Skin epidermis (tissue), 12 donors: ENCODE data around the gene NFKBIZ.

Experiments
- H3K27ac ChIP-seq, 21 experiments: fragments of 200-600 bp; sonication (generic) in 11 of 21; one replicate each; pipeline ENCODE4 v1.5.0; 2020; ENCODE audit warnings: mild to moderate bottlenecking in 3 of 21, inconsistent platforms in 2 of 21, moderate library complexity in 2 of 21
- H3K4me3 ChIP-seq, 7 experiments: fragments of 200-600 bp; sonication (generic) in 2 of 7; one replicate each; pipeline ENCODE4 v1.5.0; 2020; ENCODE audit warnings: inconsistent platforms in 2 of 7, mild to moderate bottlenecking in 2 of 7, moderate library complexity in 1 of 7

Gene NFKBIZ

GRCh38 chr3:101824702-101825101, 24.6 kb upstream of the NFKBIZ start:
- Histone ChIP-seq H3K4me3 (no peak overlapping the region), H3K27ac (peak overlapping the region in 2 of 21 experiments; percentile 0 to 19)

- Histone ChIP-seq H3K4me3 (no peak overlapping the region), H3K27ac (peak overlapping the region in 17 of 21 experiments; percentile 9 to 97 (median 86))
These were observed 23.3 kb upstream of the NFKBIZ start for GRCh38 chr3:101825904-101826445.

DNA sequence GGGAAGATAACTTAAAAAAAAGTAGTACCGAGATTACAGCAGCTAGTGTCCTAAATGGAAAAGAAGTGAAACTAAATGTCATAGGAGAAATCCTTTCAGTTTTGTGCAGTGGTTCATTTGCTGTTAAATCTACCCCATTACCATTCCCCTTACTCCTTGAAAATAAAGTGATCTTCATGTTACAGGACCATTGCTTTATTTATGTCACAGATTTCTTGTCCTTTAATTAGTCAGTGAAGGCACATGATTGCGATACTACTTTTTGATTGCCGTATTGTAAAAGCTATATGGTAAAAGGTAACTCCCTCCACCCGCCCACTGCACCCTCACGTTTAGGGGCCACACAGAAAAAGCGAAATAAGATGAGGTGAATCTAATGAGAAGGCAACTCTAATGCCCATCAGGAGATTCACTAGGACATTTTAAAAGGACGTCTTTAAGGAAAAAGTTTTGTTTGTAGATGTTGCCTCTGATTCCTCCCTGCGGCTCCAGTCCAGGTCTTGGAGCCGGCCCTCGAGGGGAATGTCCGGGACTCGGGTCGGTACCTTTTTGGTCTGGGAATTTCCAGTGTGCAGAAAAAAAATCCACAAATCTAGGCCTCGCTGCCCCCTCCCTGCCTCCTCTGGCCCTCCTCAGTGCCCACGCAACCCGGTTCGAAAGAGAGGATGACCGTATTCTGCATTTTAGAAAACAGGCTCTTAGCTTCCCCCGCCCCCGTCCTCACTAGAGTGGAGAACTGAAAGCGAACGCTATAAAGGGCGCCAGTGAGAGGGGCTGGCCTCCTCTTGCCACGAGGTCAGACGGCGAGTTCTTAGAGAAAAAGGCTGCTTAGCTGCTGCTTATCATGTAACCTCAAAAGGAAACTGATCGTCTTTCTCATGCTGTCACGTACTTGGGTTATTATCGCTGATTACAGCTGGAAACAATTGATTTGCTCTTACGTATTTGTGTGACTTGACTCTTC, 21.8 kb upstream of the NFKBIZ start:
- Histone ChIP-seq H3K27ac (peak overlapping the region; percentile 62 to 97 (median 89)), H3K4me3 (peak overlapping the region; percentile 40 to 59 (median 54))

- H3K27ac ChIP-seq = peak overlapping the region in 20 of 21 experiments; percentile 79 to 97 (median 90)
- peak overlapping the region; percentile 40 to 59 (median 54) for H3K4me3 ChIP-seq
These were observed 21.0 kb upstream of the NFKBIZ start for GRCh38 chr3:101828276-101828675.

- peak overlapping the region in 18 of 21 experiments; percentile 79 to 97 (median 90) for H3K27ac ChIP-seq
- peak overlapping the region in 3 of 7 experiments; percentile 53 to 54 (median 54) for H3K4me3 ChIP-seq
These were observed 20.4 kb upstream of the NFKBIZ start for GRCh38 chr3:101828691-101829436.

DNA sequence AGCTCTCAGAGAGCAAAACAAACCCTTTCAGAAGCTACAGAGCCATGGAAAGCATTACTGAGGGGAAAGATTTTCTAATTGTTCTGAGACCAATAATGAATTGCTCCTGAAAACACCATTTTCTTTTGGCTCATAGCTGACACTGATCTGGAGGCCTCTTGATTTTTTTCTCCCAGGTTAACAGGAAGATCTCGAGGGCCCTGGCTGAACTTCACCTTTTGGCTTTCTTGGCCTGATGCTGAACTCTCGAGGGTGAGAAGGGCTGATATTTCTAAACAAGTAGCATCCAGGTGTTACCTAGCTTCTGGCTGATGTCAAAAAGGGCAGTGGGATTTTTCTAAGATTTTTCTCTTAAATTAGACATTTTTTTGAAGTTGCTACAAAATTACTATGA, 19.9 kb upstream of the NFKBIZ start:
- H3K27ac ChIP-seq = peak overlapping the region in 17 of 21 experiments; percentile 13 to 97 (median 89)
- peak overlapping the region in 2 of 7 experiments; percentile 53 to 54 for H3K4me3 ChIP-seq

- Histone ChIP-seq H3K4me3 (no peak overlapping the region), H3K27ac (peak overlapping the region in 10 of 21 experiments; percentile 84 to 97 (median 92))
These were observed 19.4 kb upstream of the NFKBIZ start for GRCh38 chr3:101829874-101830273.

DNA sequence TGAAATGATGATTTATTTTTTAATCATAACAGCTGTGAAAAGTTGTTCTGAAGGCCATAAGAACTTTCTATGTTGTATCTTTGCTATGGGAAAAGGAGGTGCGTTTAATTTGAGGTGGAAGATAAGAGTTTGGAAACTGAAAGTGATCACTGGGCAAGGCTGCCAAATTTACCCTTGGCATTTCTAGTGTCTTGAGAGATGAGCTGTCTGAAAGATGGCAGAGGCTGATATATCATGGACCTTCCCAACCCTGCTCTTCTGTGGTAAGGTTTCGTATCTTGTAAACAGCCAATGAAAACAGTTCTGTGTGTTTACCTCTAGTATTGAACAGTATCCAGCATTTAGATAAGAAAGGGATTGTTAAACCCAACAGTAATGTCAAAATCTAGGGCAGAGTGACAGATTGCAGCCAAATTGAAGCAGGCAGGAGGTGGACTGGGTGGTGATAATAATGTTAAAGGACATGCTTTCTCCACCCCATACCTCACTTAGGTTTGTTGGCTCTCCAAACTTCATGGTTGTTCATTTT, 15.8 kb upstream of the NFKBIZ start:
- peak overlapping the region in 1 of 21 experiments; percentile 7 for H3K27ac ChIP-seq
- no peak overlapping the region for H3K4me3 ChIP-seq

DNA sequence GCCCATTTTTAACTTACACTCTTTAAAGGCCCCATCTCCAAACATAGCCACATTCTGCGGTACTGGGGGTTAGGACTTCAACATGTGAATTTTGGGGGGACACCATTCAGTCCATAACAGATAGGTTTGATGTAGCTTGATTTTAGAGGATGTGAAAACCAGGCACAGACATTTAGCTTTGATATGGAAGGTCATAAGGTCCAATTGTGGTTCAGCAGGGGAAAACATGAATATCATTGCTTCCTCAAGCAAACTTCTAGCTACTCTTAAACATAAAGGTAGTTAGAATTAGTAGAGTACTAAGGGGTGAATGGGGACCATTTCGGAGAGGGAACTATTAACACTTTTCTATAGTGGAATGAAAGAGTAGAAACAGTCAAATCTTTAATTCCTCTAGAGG, 13.6 kb upstream of the NFKBIZ start:
- H3K4me3 ChIP-seq = no peak overlapping the region
- no peak overlapping the region for H3K27ac ChIP-seq

- Histone ChIP-seq H3K4me3 (no peak overlapping the region), H3K27ac (no peak overlapping the region)
These were observed 13.2 kb upstream of the NFKBIZ start for GRCh38 chr3:101836160-101836559.

- Histone ChIP-seq H3K4me3 (no peak overlapping the region), H3K27ac (peak overlapping the region in 5 of 21 experiments; percentile 2 to 43 (median 32))
These were observed 12.4 kb upstream of the NFKBIZ start for GRCh38 chr3:101836652-101837598.

GRCh38 chr3:101838691-101839090, 10.6 kb upstream of the NFKBIZ start:
- H3K4me3 ChIP-seq = no peak overlapping the region

DNA sequence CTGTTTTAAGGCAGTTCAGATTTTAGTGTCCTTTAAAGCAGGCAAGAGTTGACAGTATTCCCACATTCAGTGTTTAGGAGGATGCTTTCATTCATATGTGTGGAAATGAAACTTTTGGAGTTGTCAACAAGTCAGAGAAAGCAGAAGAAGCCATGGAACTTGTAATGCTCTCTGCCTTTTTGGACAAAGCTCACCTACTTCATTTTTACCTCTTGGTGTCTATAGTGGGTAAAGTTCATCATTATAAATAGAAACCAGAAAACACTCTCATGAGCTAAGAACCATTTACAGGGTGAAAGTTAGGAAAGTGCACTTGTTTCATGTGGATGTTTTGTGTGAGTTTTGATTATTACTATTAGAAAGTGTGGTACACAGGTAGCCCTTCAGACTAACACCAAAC, 9.2 kb upstream of the NFKBIZ start:
- Histone ChIP-seq H3K27ac (no peak overlapping the region), H3K4me3 (no peak overlapping the region)

More at GRCh38 chr3:101838691-101839090, 10.6 kb upstream of the NFKBIZ start:
- H3K27ac ChIP-seq = no peak overlapping the region

- no peak overlapping the region for H3K4me3 ChIP-seq
- H3K27ac ChIP-seq = no peak overlapping the region
These were observed 6.9 kb upstream of the NFKBIZ start for GRCh38 chr3:101842245-101842934.

GRCh38 chr3:101842935-101843330, 6.4 kb upstream of the NFKBIZ start:
- Histone ChIP-seq H3K27ac (no peak overlapping the region), H3K4me3 (no peak overlapping the region)

DNA sequence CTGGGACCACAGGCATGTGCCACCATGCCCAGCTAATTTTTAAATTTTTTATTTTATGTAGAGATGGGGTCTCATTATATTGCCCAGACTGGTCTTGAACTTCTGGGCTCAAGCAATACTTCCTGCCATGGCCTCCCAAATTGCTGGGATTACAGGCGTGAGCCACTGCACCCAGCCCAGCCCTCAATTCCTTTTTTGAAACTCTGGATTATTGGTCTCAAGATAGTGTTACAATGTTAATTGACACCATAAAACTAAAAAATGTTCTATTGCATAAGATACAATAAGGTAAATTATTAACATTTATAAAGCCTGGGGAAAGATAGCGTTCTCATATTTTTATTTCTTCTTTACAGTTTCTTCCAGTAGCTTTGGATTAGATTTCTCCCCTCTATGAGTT, 3.9 kb upstream of the NFKBIZ start:
- Histone ChIP-seq H3K27ac (no peak overlapping the region), H3K4me3 (no peak overlapping the region)

- H3K27ac ChIP-seq = peak overlapping the region in 6 of 21 experiments; percentile 24 to 100 (median 74)
These were observed 2.6 kb upstream of the NFKBIZ start for GRCh38 chr3:101846709-101847108.

GRCh38 chr3:101847328-101847727, 2.0 kb upstream of the NFKBIZ start:
- no peak overlapping the region for H3K4me3 ChIP-seq
- peak overlapping the region in 11 of 21 experiments; percentile 1 to 100 (median 100) for H3K27ac ChIP-seq

More at GRCh38 chr3:101846709-101847108, 2.6 kb upstream of the NFKBIZ start:
- no peak overlapping the region for H3K4me3 ChIP-seq
